A549 (cell line): Measurements from ENCODE around the gene LASP1NB.

Experiments used
- EP300 ChIP-seq, 2 experiments: fragments of >200 bp; sonication (Bioruptor Twin); formaldehyde crosslinking; IDR thresholded peaks; 2 replicates in 1 of 2; 3 replicates in 1 of 2; pipeline ENCODE4 v1.6.1; 2016 to 2017
- NFE2L2 ChIP-seq: fragments of 150-350 bp; conservative IDR thresholded peaks from 2 replicates; pipeline ENCODE4 v1.6.1; 2014; ENCODE audit warnings: low read length
- NR3C1 ChIP-seq: fragments of >200 bp; sonication (Bioruptor Twin); formaldehyde crosslinking; IDR thresholded peaks from 3 replicates; pipeline ENCODE4 v1.6.1; 2017
- SREBF2 ChIP-seq: fragments of 450-650 bp; IDR thresholded peaks from 2 replicates; pipeline ENCODE4 v1.6.1; 2014; ENCODE audit warnings: mild to moderate bottlenecking, moderate library complexity
- TF ChIP-seq, protein P1 (sequence below): fragments of >200 bp; sonication (Bioruptor Twin); formaldehyde crosslinking; IDR thresholded peaks from 3 replicates; pipeline ENCODE4 v1.5.1; 2016

DNA sequence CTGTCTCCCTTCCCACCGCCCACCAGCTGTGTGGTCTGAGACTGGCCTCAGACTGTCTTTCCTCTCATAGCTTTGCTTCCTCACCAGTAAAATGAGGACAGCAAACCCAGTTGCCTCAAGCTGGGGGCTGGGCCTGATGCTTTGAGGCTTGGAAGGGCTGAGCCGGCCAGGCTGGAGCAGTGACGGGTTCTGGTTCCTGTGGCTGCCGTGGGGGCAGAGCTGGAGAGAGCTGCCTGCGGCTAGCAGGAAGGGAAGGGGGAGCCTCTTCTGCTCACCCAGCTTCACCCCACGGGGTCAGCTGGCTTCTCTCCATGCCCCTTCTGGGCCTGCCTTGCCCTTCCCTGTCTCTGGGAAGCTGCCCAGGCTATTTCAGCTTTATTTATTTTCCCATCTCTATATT is 31.8 kb upstream of the LASP1NB start:
- TF ChIP-seq NR3C1 (no peak), EP300 (IDR thresholded peaks at IDR 0.05) (no peak), NFE2L2 (no peak), SREBF2 (no peak)
- TF ChIP-seq, protein P1, sequence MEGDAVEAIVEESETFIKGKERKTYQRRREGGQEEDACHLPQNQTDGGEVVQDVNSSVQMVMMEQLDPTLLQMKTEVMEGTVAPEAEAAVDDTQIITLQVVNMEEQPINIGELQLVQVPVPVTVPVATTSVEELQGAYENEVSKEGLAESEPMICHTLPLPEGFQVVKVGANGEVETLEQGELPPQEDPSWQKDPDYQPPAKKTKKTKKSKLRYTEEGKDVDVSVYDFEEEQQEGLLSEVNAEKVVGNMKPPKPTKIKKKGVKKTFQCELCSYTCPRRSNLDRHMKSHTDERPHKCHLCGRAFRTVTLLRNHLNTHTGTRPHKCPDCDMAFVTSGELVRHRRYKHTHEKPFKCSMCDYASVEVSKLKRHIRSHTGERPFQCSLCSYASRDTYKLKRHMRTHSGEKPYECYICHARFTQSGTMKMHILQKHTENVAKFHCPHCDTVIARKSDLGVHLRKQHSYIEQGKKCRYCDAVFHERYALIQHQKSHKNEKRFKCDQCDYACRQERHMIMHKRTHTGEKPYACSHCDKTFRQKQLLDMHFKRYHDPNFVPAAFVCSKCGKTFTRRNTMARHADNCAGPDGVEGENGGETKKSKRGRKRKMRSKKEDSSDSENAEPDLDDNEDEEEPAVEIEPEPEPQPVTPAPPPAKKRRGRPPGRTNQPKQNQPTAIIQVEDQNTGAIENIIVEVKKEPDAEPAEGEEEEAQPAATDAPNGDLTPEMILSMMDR = no peak
